ENCODE measurements around the gene GTF2A1L. TPM values are rescaled to one million over a fixed set of nuclear protein-coding genes. Genes with fewer than 3 reads are reported as not detected.

The GTF2A1L gene
- total RNA-seq, 4 donors from 2014 or later = 11.8 to 39.5 (median 18.7) TPM

- H3K36me3 ChIP-seq = no peaks in the 10 kb centered on the region
- 40% methylated on average over 7 of the region's 7 CpGs for WGBS
- DNase-seq (ENCODE audit: extremely low spot score) = no peak
- H3K27ac ChIP-seq (replicated peaks in 1 of 4) = peak overlapping the region; percentile 78 to 87 (median 85)
- intact Hi-C loops (cut with DNase I) = no loop called here
- TF ChIP-seq POLR2A (IDR thresholded peaks at IDR 0.05; ENCODE audit: low read depth) (no peak), EP300 (IDR thresholded peaks at IDR 0.05) (peak; percentile 91), POLR2AphosphoS5 (IDR thresholded peaks at IDR 0.05) (peak; percentile 69 to 79)
- H3K9me3 ChIP-seq = no peaks in the 10 kb centered on the region
- H3K4me3 ChIP-seq = no peak overlapping the region
- no peaks in the 10 kb centered on the region for H3K27me3 ChIP-seq
- peaks cover 0 to 77% (median 73%) of the 10 kb centered on the region in 4 donors for H3K4me1 ChIP-seq
Observed at GRCh38 chr2:48715042-48715899, 97.6 kb downstream of the GTF2A1L start.

- 69% methylated on average over 1 of the region's 1 CpG for WGBS
Observed at GRCh38 chr2:48715956-48716355, 98.3 kb downstream of the GTF2A1L start.

GRCh38 chr2:48717846-48718245 lies 100.2 kb downstream of the GTF2A1L start:
- Histone ChIP-seq H3K36me3 (no peaks in the 10 kb centered on the region), H3K27me3 (no peaks in the 10 kb centered on the region), H3K4me3 (no peak overlapping the region), H3K9me3 (no peaks in the 10 kb centered on the region), H3K4me1 (peaks cover 0 to 82% (median 80%) of the 10 kb centered on the region in 4 donors), H3K27ac (replicated peaks in 1 of 4) (peak overlapping the region in 3 of 4 donors; percentile 84 to 87 (median 86))
- DNase-seq (ENCODE audit: extremely low spot score) = no peak
- WGBS = 54% methylated on average over 3 of the region's 3 CpGs
- intact Hi-C loops (cut with DNase I) = no loop called here
- TF ChIP-seq CTCF (IDR thresholded peaks at IDR 0.05) (no peak), POLR2A (IDR thresholded peaks at IDR 0.05; ENCODE audit: low read depth) (no peak), EP300 (IDR thresholded peaks at IDR 0.05) (no peak), POLR2AphosphoS5 (IDR thresholded peaks at IDR 0.05) (no peak)

More at GRCh38 chr2:48715956-48716355, 98.3 kb downstream of the GTF2A1L start:
- Histone ChIP-seq H3K9me3 (no peaks in the 10 kb centered on the region), H3K4me3 (no peak overlapping the region), H3K27me3 (no peaks in the 10 kb centered on the region), H3K4me1 (peaks cover 0 to 80% (median 75%) of the 10 kb centered on the region in 4 donors), H3K36me3 (no peaks in the 10 kb centered on the region), H3K27ac (replicated peaks in 1 of 4) (peak overlapping the region; percentile 78 to 87 (median 85))
- TF ChIP-seq POLR2A (IDR thresholded peaks at IDR 0.05; ENCODE audit: low read depth) (no peak), CTCF (IDR thresholded peaks at IDR 0.05) (no peak), EP300 (IDR thresholded peaks at IDR 0.05) (no peak), POLR2AphosphoS5 (IDR thresholded peaks at IDR 0.05) (no peak)
- intact Hi-C loops (cut with DNase I) = no loop called here
- no peak for DNase-seq (ENCODE audit: extremely low spot score)

GRCh38 chr2:48719480-48720177 lies 102.0 kb downstream of the GTF2A1L start:
- Histone ChIP-seq H3K27ac (replicated peaks in 1 of 4) (peak overlapping the region; percentile 46 to 87 (median 85)), H3K27me3 (no peaks in the 10 kb centered on the region), H3K4me3 (no peak overlapping the region), H3K9me3 (no peaks in the 10 kb centered on the region), H3K4me1 (peaks cover 4 to 81% (median 76%) of the 10 kb centered on the region in 4 donors), H3K36me3 (no peaks in the 10 kb centered on the region)
- intact Hi-C loops (cut with DNase I) = no loop called here
- no peak for TF ChIP-seq POLR2A (IDR thresholded peaks at IDR 0.05; ENCODE audit: low read depth)
- TF ChIP-seq POLR2AphosphoS5 (IDR thresholded peaks at IDR 0.05) = peak in 1 of 2 donors; percentile 6
- WGBS = 57% methylated on average over 3 of the region's 3 CpGs
- DNase-seq (ENCODE audit: extremely low spot score) = no peak

- H3K27me3 ChIP-seq = no peaks in the 10 kb centered on the region
- H3K36me3 ChIP-seq = no peaks in the 10 kb centered on the region
- no peak for DNase-seq (ENCODE audit: extremely low spot score)
- TF ChIP-seq CTCF (IDR thresholded peaks at IDR 0.05) (no peak), EP300 (IDR thresholded peaks at IDR 0.05) (no peak), POLR2AphosphoS5 (IDR thresholded peaks at IDR 0.05) (no peak), POLR2A (IDR thresholded peaks at IDR 0.05; ENCODE audit: low read depth) (no peak)
- H3K4me3 ChIP-seq = no peak overlapping the region
- 70% methylated on average over 2 of the region's 2 CpGs for WGBS
- H3K9me3 ChIP-seq = no peaks in the 10 kb centered on the region
- H3K4me1 ChIP-seq = peaks cover 4 to 78% (median 70%) of the 10 kb centered on the region in 4 donors
- H3K27ac ChIP-seq (replicated peaks in 1 of 4) = peak overlapping the region in 3 of 4 donors; percentile 84 to 87 (median 86)
- intact Hi-C loops (cut with DNase I) = no loop called here
Observed at GRCh38 chr2:48721158-48721557, 103.5 kb downstream of the GTF2A1L start.

Data from esophagus muscularis mucosa (tissue), 4 donors.